OCI-LY1 (cell line): ENCODE data around the gene DLG5.

Experiments
- EZH2 ChIP-seq: fragments of 200-600 bp; sonication (generic), shearing (Covaris generic); IDR thresholded peaks from 2 replicates; pipeline ENCODE4 v1.8.0; 2017; ENCODE audit warnings: borderline replicate concordance, mixed run types, mild to moderate bottlenecking, antibody characterized with exemption, low read length, moderate library complexity, mixed read lengths
- TF ChIP-seq, protein P1 (sequence below): fragments of 200-600 bp; sonication (generic), shearing (Covaris generic); IDR thresholded peaks from 2 replicates; pipeline ENCODE4 v1.5.1; 2017; ENCODE audit warnings: mild to moderate bottlenecking, antibody characterized with exemption, low read length, moderate library complexity, mixed read lengths

DNA sequence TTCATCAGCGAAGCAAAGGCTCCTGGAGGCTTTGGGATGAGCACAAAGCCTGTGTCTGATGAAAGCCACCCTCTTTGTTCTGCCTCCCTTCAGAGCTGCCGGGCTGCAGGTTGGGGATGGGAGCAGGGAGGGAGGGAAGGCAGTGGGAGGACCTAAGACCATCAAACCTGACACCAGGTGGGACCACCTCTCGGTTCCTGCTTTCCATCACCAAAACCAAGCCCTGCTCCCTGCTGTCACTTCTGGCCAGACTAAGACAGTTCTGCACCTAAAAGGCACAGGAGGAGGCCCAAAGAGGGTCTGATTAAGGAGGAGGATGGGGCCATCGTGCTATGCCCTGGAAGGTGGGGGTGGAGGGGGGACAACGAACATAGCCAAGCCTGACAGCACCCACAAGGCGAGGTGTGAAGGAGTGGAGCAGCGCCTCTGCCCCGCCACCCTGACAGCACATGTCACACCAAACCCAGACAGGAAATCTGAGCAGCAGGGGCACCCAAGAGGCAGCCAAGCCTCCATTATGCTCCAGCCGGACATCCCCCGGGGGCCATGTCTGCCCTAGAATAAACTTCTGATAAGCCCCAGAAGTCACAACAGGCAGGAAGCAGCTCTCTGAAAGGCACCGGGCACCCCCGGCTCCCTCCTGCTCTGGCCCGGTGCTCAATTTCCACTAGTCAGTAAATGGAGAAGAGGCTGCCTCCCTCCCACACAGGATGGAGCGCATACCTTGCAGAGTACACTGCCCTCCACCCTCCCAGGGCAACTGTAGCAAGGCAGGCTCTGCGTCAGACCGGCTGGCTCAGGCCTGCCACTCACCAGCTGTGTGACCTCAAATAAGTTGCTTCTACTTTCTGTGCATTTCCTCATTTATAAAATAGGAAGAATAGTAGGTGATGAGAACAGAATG, 48.9 kb downstream of the DLG5 start:
- TF ChIP-seq, protein P1, sequence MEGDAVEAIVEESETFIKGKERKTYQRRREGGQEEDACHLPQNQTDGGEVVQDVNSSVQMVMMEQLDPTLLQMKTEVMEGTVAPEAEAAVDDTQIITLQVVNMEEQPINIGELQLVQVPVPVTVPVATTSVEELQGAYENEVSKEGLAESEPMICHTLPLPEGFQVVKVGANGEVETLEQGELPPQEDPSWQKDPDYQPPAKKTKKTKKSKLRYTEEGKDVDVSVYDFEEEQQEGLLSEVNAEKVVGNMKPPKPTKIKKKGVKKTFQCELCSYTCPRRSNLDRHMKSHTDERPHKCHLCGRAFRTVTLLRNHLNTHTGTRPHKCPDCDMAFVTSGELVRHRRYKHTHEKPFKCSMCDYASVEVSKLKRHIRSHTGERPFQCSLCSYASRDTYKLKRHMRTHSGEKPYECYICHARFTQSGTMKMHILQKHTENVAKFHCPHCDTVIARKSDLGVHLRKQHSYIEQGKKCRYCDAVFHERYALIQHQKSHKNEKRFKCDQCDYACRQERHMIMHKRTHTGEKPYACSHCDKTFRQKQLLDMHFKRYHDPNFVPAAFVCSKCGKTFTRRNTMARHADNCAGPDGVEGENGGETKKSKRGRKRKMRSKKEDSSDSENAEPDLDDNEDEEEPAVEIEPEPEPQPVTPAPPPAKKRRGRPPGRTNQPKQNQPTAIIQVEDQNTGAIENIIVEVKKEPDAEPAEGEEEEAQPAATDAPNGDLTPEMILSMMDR, result no peak
- TF ChIP-seq EZH2, result no peak
